Epidermal melanocyte (primary cell): Measurements from ENCODE around the gene NRXN3.

Experiments
- DNase-seq: peaks from one replicate; pipeline ENCODE4 v3.0.0; 2011; ENCODE audit warnings: low spot score; ENCODE audit not compliant: insufficient read length

The NRXN3 gene

DNA sequence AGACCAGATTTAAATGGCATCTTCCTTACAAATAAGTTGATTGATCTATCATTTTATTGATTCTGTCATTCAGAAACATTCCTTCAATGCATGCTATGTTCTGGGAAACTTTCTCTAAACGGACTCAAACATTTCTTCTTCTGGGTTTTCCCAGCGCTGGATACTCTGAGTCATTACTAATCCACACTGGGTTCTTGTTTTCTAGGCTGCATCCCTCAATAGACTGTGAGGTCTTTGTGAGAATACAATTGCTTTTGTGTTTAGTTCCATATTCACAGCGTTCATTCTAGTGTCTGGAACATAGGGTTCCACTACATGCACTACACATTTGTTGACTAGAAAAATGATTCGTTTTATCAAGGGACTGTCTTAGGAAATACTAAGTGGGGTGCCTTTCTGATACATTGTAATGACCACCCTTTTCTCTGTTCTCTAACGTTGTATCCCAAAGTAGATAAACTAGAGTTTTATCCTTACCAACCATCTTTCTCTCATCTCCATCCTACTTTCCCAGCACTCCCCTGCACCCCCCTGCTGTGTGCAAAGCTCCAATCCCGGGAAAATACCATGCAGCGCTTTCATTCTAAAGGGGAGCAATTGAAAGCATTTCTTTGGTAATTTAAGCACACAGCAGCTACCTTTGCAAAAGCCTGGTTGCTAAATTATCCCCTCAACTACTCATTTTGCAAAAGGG lies 1162.5 kb downstream of the NRXN3 start:
- DNase-seq = no peak

DNA sequence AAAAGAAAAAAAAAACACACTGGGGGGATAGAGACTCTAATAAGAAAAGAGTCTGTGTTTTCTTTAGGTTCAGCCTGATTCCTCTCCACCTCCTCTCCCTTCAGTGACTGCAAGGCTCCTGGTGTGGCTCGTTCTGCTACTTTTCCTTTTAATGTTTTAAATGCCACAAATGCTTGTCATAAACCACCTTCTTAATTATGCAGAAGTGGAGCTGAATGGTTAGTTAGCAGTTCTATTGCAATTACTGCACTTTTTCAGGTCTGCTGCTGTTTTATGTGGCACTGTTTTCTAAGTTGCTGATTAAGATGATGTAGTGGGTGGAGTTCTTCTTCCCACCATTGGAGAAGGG lies 1163.0 kb downstream of the NRXN3 start:
- DNase-seq = no peak

DNA sequence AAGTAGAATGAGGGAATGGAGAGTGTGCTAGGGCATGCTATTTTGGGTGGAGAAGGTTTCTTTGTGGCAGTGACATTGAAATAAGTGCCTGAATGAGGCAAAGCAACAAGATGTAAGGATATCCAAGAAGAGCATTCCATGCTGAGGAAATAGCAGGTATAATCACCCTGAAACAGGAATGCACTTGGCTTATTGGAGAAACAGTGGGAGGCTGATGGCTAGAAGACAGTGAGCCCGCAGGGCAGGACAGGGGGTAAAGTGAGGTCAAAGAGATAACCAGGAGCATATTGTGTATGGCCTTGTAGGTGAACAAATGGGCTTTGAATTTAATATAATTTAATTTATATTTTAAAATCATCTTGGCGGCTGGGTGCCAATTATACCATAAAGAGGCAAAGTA lies 1164.1 kb downstream of the NRXN3 start:
- DNase-seq = no peak

- no peak for DNase-seq
These were observed 1167.6 kb downstream of the NRXN3 start for GRCh38 chr14:79337761-79338160.

- no peak for DNase-seq
These were observed 1172.8 kb downstream of the NRXN3 start for GRCh38 chr14:79342942-79343341.

GRCh38 chr14:79351011-79351410 lies 1180.8 kb downstream of the NRXN3 start:
- DNase-seq = no peak

GRCh38 chr14:79352076-79352630 lies 1182.0 kb downstream of the NRXN3 start:
- DNase-seq = peak; percentile 21

- no peak for DNase-seq
These were observed 1184.2 kb downstream of the NRXN3 start for GRCh38 chr14:79354336-79354735.

- DNase-seq = no peak
These were observed 1185.9 kb downstream of the NRXN3 start for GRCh38 chr14:79356040-79356439.

DNA sequence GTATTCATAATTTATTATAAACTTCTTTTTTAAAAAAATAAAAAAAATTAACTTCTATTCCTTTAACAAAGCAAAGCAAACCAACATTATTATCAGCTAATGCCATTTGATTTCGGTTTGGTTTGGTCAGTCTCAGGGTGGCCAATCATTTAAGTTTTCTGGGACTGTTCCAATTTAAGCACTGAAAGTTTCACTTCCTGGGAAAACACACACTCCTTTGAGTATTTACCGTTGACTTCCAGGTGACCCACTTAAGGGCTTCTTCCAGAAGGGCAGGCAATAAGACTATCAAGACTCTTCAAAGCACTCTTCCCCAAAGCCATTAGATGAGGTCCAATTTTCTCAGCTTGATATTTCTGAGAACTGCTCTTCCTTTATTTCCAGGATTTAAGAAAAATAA lies 1187.1 kb downstream of the NRXN3 start:
- no peak for DNase-seq

DNA sequence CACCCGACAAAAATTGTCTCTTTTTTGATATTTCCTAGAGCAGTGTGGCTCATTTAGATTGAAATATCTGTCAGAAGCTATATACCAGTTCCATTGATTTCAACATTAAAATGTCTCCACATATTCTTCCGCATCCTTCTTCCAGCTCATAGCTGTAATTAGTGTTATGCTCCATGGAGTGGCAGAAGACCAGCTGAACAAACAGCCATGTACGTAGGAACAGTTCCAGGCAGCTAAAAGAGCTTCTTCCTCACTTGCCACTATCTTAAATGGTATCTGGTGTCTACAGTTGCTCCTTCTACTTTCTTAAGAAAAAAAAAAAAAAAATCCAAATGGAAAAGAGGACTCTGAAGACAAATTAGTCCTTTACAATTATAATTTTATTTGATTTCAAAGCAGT lies 1193.1 kb downstream of the NRXN3 start:
- DNase-seq = no peak

DNA sequence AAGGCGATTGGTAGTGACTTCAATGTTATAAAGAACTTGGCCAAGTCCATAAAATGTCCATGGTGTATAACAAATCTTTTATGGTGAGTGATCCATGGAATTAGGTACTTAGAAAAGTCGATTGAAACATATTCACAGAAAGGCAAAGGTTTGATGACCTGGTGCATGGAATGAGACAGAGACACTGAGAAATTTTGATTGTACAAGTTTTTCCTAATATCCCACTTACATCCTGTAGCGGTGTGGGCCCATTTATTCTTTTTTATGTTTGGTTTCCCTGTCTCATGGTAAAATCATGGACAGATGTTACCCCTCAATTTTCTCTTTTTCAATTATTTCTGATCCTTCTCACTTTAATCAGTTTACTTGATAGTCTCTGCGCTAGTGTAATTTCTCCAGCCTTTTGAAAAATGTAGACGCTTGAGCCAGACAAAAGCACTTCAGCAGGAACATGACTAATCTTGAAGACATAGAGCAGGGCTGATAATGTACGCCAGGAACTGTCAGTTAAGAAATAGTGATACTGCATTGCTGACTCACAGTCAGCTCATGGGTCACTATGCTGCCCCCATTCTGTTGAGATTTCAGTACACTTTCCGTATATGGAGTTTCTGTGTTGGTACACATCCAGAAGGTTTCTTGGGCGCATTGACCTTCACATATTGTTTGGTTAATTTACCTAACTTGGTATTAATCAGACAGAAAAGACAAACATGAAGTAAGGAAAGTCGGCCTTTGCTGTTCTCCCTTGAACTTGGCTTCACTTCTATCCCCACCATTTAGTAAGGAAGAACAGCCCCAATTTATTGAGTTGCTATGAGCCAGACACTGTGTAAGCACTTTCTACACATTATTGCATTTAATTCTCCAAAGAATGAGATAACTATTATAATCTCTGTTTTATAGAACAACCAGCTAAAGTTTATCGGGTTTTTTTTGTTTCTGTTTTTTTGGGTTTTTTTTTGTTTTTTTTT lies 1199.5 kb downstream of the NRXN3 start:
- no peak for DNase-seq

GRCh38 chr14:79370969-79371368 lies 1200.8 kb downstream of the NRXN3 start:
- no peak for DNase-seq

DNA sequence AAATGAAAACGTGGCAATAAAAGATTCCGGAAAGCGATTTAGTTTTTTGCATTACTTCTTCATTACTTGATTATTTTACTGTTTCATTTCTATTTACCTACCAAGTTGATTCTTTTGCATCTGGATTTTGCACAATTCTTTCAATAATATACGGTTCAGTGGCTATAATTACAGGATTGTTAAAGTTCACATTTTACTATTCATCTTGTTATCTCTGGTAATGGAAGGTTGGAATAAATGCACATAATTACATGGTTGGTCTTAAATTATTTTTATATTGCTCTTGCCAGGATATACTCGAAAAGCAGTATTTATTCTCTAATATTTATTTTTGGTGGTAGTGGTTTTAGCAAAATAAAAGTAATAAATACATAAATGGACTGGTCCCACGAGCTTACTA lies 1203.3 kb downstream of the NRXN3 start:
- DNase-seq = no peak

GRCh38 chr14:79375356-79375755 lies 1205.2 kb downstream of the NRXN3 start:
- no peak for DNase-seq

DNA sequence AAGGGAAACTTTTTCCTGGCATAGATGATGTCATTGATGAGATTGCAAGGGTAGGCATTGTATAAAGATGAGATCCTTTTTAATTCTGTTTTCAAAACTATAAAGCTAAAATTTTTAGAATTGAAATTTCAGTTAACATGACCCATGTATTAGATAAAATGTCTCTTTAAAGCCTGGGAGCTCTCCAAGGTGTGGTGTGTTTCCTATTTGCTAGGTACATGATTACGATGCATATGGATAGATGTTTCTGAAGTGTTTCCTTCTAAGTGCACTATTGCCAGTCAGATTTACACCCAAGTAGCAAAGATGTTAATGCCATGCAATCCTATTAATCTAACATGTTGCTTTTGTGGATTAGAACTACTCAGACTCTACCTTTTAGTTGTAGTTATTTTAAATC lies 1206.4 kb downstream of the NRXN3 start:
- DNase-seq = no peak

DNA sequence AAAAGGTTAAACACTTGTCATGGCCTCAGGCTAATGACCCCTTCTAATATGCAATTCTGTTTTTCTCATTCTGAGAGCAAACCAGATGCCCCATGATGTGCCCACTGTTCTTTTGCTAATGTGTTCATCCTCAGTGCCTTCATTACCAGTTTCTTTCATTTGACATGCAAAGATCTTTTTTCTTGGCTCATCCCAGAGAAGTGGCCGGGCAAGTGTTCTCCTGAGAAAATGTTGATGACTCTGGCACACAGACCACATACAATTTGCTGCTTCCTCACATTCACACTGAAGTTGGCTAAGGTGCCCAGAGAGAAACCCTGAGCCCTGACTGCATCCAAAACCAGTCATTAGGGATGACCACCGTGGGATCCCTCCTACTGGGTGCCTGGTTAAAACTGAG lies 1207.8 kb downstream of the NRXN3 start:
- DNase-seq = no peak

GRCh38 chr14:79379266-79379665 lies 1209.1 kb downstream of the NRXN3 start:
- no peak for DNase-seq

GRCh38 chr14:79383031-79383430 lies 1212.9 kb downstream of the NRXN3 start:
- no peak for DNase-seq

DNA sequence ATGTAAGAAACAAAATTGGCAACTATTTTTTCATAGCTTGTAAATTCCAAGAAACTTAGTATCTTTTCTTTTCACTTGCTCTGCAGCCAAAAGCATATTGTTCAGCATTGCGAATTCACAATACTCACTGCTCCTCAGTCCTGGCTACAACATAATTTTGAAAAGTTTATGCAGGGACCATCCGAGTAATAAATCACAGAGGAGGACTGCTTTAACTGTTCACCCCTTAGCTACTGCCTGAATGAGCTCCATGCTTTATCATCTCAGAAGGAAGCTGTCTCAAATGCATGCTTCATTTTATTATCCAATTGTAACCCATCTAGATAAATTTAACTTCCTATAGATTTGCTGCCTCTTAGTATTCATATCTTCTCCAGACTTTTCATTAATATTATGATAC lies 1213.3 kb downstream of the NRXN3 start:
- DNase-seq = no peak

- DNase-seq = no peak
These were observed 1224.9 kb downstream of the NRXN3 start for GRCh38 chr14:79395061-79395460.

- no peak for DNase-seq
These were observed 1234.8 kb downstream of the NRXN3 start for GRCh38 chr14:79404874-79405511.
